Mesodermal cell (in vitro differentiated cells): ENCODE data around the gene RHOF.
"Not testable (repeated sequence)": the region's sequence is repeated elsewhere in the genome, so short reads cannot be mapped to it uniquely, and the experiment has no call there.

Source experiments
- H3K27ac ChIP-seq: 2 replicates; pipeline ENCODE4 v1.7.0; 2013; ENCODE audit warnings: mild to moderate bottlenecking, low read depth, low read length, moderate library complexity; ENCODE audit not compliant: severe bottlenecking
- H3K36me3 ChIP-seq: 2 replicates; pipeline ENCODE4 v1.7.1; 2013; ENCODE audit warnings: mild to moderate bottlenecking, low read length, moderate library complexity; ENCODE audit not compliant: control insufficient read depth, insufficient read depth
- H3K4me1 ChIP-seq: one replicate; pipeline ENCODE4 v1.7.1; 2013; ENCODE audit warnings: mild to moderate bottlenecking, low read length; ENCODE audit not compliant: insufficient read depth, control insufficient read depth, poor library complexity, severe bottlenecking
- H3K4me3 ChIP-seq: 2 replicates; pipeline ENCODE4 v1.7.0; 2013; ENCODE audit warnings: low read length, control low read depth, mild to moderate bottlenecking; ENCODE audit not compliant: insufficient read depth, poor library complexity, severe bottlenecking; ENCODE audit errors: extremely low read depth
- H3K9me3 ChIP-seq: 2 replicates; pipeline ENCODE4 v1.7.1; 2013; ENCODE audit warnings: mild to moderate bottlenecking, low read length, moderate library complexity; ENCODE audit not compliant: control insufficient read depth
- WGBS, 2 experiments: methylation state at CpG; one replicate each; pipeline ENCODE4 v1.1.5; 2013; ENCODE audit warnings: missing lambda C conversion rate in 2 of 2; ENCODE audit not compliant: insufficient coverage in 2 of 2; 5-methylcytosine and 5-hydroxymethylcytosine counted together

Gene RHOF

DNA sequence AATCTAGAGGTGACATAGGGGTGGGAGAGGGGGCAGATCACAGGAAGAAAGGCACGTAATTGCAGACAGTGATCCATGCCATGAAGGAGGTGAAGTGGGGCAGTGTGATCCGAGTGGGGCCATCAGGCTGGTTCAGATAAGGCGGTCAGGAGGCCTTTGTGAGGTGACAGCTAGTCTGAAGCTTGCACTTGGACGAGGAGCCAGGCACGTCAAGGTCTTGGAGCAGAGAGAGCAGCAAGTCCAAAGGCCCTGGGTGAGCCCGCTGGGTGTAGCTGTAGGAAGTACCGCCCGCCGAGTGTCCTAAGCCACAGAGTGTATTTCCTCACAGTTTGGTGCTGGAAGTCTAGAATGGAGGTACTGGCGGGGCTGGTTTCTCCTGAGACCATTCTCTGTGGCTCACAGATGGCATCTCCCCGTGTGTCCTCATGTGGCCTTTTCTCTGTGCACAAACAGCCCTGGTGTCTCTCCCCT, 23.6 kb downstream of the RHOF start:
- no peak overlapping the region for H3K4me3 ChIP-seq
- peaks cover 3% of the 10 kb centered on the region for H3K36me3 ChIP-seq
- no peak overlapping the region for H3K27ac ChIP-seq
- WGBS, 2 experiments, result 90 to 93% methylated on average over 10 to 11 of the region's 11 CpGs
- H3K9me3 ChIP-seq, result no peaks in the 10 kb centered on the region
- peaks cover 22% of the 10 kb centered on the region for H3K4me1 ChIP-seq

DNA sequence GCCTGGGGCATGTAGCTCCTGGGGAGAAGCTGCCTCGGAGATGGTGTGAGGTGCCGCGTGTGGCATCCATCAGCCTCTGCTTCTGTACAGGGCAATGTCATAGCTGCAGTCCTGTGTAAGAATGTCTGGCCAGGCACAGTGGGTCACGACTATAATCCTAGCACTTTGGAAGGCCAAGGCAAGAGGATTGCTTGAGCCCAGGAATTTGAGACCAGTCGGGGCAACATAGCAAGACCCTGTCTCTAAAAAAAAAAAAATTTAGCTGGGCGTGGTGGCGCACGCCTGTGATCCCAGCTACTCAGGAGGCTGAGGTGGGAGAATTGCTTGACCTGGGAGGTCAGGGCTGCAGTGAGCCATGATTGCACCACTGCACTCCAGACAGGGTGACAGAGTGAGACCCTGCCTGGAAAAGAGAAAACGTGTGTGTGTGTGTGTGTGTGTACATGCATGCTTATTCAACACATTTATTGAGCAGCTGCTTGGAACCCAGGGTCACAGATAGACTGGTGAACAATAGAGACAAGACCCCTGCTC, 24.1 kb downstream of the RHOF start:
- Histone ChIP-seq H3K27ac (no peak overlapping the region), H3K36me3 (peaks cover 3% of the 10 kb centered on the region), H3K9me3 (no peaks in the 10 kb centered on the region), H3K4me3 (no peak overlapping the region), H3K4me1 (peaks cover 19% of the 10 kb centered on the region)
- WGBS, 2 experiments, result 94 to 98% methylated on average over 8 to 9 of the region's 9 CpGs

DNA sequence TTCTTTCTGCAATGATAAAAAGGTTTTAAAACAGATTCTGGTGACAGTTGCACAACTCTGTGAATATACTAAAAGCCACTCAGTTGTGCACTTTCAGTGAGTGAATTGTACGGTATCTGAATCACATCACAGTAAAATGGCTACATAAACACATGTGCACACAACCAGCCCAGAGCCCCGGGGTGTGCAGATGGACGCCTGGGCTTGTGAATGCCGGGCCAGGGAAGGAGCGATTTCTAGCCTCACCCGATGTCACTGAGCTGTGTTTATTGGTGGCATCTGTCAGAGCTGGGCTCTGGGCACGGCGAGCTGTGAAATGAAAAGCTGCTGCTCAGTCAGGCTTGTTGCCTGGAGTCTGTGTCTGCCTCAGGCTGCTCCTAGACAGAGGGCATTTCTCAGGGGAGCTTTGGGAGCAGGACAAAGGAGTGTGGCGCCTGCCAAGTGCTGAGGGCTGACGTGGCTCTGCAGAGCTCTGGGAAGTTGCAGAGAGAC, 25.9 kb downstream of the RHOF start:
- 89 to 94% methylated on average over 10 of the region's 10 CpGs for WGBS, 2 experiments
- Histone ChIP-seq H3K36me3 (peaks cover 3% of the 10 kb centered on the region), H3K4me3 (no peak overlapping the region), H3K4me1 (peaks cover 13% of the 10 kb centered on the region), H3K27ac (no peak overlapping the region), H3K9me3 (no peaks in the 10 kb centered on the region)

DNA sequence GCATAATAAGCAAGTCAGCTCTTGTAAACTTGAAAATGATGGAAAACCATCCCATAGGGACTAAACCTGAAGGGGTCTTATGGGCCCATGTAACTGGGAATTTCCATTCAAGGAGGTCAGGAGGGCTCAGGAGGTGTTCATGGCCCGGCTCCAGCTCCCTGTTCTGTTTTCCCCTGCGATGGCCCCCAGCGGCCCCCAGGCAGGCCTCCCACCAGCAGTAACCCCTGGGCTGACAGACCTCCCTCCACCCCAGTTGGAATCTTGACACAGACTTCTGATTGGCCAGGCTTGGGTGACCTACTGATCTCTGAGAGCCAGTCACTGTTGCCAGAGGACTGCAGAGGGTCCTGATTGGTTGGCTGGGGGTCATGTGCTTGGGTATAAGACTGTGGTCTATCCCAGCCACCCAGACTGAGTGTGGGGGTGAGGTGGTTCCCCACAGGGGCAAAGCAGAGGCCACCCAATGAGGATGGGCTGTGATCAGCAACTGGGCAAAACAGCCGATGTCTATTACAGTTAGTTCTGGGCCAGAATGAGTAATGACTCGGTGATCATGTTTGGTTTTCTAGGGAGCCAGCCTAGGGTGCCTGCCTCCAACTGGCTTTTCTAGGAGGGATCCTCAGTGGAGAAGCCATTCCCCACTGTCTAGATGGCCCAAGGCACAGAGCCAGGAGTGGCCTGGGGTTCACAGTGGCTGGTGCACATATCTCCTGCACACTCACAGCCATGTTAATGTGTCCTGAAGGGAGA, 27.0 kb downstream of the RHOF start:
- H3K4me3 ChIP-seq, result no peak overlapping the region
- H3K4me1 ChIP-seq, result peaks cover 23% of the 10 kb centered on the region
- H3K36me3 ChIP-seq, result peaks cover 2% of the 10 kb centered on the region
- H3K27ac ChIP-seq, result no peak overlapping the region
- no peaks in the 10 kb centered on the region for H3K9me3 ChIP-seq
- 93 to 100% methylated on average over 2 to 4 of the region's 5 CpGs for WGBS, 2 experiments

DNA sequence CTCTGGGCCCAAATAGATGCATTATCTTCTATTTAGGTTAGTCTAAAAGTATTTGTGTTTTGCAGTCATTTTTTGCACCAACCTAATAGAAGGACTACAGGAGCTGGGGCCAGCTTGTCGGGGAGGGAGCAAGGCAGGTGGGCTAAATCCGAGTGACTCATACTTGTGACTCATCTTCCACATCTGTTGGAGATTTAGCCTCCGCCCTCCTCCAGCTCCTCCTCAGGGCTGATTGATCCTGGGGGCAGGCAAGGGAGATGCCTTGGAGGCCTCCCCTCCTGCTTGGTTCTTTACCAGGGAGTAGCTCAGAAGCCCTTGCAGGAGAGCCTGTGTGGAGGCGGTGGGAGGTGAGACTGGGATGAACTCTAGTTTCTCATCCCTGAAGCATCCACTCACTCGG, 27.9 kb downstream of the RHOF start:
- H3K4me1 ChIP-seq, result peaks cover 23% of the 10 kb centered on the region
- 59 to 62% methylated on average over 2 to 5 of the region's 5 CpGs for WGBS, 2 experiments
- H3K27ac ChIP-seq, result no peak overlapping the region
- H3K4me3 ChIP-seq, result no peak overlapping the region
- no peaks in the 10 kb centered on the region for H3K36me3 ChIP-seq
- no peaks in the 10 kb centered on the region for H3K9me3 ChIP-seq

DNA sequence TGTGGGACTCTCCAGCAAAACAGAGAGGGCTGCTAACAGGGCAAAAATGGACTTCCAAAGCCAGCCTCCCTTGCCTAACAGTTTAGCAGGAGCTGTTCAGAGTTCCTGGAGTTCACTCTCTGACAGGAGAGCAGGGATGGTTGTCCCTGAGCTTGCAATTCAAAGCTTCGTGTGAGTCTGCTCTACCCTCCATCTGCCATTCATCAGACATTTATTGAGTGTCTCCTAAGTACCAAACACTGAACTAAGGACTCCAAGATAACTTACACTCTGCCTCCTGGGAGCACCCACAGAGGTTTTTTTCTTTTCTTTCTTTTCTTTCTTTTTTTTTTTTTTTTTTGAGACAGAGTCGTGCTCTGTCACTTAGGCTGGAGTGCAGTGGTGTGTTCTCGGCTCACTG, 28.7 kb downstream of the RHOF start:
- Histone ChIP-seq H3K9me3 (no peaks in the 10 kb centered on the region), H3K4me3 (no peak overlapping the region), H3K36me3 (no peaks in the 10 kb centered on the region), H3K27ac (no peak overlapping the region), H3K4me1 (peaks cover 23% of the 10 kb centered on the region)
- 86 to 100% methylated on average over 1 of the region's 3 CpGs for WGBS, 2 experiments

DNA sequence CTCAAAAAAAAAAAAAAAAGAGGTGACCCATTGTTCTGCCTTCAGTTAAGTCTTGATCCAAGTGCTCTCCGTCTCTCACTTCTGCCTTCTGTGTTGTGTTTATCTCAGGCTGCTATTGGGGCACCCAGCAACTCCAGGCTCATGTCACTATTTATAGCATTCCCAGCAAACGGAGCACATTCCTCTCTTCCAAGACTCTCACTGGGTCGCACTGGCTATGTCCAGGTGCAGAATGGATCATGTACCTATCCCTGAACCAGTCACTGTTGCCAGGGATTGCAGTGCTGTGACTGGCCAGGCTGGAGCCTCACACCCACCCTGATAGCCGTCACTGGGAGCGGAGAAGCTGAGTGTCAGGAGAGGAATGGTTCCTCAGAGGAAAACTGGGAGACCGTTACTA, 31.2 kb downstream of the RHOF start:
- H3K9me3 ChIP-seq, result no peaks in the 10 kb centered on the region
- WGBS, 2 experiments, result 82 to 98% methylated on average over 5 of the region's 6 CpGs
- no peak overlapping the region for H3K4me3 ChIP-seq
- H3K4me1 ChIP-seq, result peaks cover 23% of the 10 kb centered on the region
- H3K27ac ChIP-seq, result peak overlapping the region; percentile 45
- no peaks in the 10 kb centered on the region for H3K36me3 ChIP-seq

DNA sequence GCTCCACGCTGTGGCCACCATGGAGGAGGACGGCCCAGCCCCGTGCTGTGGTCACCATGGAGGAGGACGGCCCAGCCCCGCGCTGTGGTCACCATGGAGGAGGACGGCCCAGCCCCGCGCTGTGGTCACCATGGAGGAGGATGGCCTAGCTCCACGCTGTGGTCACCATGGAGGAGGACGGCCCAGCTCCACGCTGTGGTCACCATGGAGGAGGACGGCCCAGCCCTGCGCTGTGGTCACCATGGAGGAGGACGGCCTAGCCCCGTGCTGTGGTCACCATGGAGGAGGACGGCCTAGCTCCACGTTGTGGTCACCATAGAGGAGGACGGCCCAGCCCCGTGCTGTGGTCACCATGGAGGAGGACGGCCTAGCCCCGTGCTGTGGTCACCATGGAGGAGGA, 35.0 kb downstream of the RHOF start:
- 96 to 98% methylated on average over 5 to 6 of the region's 22 CpGs for WGBS, 2 experiments
- H3K9me3 ChIP-seq, H3K27ac ChIP-seq, H3K4me3 ChIP-seq: not testable (repeated sequence)
- H3K36me3 ChIP-seq, result peaks cover 12% of the 10 kb centered on the region
- H3K4me1 ChIP-seq, result peaks cover 10% of the 10 kb centered on the region

DNA sequence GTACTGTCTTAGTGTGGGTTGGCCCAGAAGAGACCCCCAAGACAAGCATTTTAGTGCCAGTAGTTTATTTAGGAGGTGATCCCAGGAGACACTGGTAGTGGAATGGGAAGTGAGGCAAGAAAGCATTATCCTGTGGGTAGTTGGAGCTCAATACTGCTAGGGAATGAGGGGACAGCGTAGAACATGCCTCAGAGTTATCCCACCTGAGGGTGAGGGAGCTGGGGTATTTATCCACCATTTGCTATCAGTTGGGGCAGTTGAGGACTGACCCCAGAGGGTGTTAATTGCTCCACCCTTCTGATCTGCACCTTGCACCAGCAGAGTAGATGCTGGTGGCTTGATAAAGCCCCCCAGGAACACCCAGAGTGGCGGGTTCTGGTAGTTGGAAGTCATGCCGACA, 37.9 kb downstream of the RHOF start:
- Histone ChIP-seq H3K4me1 (no peaks in the 10 kb centered on the region), H3K36me3 (peaks cover 25% of the 10 kb centered on the region), H3K9me3 (no peaks in the 10 kb centered on the region), H3K27ac (no peak overlapping the region), H3K4me3 (no peak overlapping the region)
- WGBS, 2 experiments, result 83 to 100% methylated on average over 1 to 2 of the region's 3 CpGs

DNA sequence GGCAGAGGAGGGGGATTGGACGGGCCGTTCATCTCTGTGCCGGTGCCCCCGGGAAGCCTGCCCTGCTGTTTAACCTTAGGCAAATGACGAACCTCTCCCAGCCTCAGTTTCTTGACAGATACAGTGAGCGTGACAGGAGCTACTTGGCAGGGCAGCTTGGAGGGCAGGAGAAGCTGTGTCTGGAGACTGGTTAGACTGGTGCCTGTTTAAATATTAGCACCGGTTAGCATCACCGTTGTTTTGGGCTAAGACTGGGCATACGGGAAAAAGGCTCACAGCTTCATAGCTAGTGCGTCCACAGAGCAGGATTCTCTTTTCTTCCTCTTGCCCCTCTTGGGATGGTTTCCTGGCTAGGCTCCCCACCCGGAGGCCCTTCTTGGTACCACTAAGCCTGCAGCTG, 38.7 kb downstream of the RHOF start:
- no peaks in the 10 kb centered on the region for H3K4me1 ChIP-seq
- WGBS, 2 experiments, result 97 to 99% methylated on average over 9 to 10 of the region's 11 CpGs
- H3K27ac ChIP-seq, result no peak overlapping the region
- H3K36me3 ChIP-seq, result peaks cover 31% of the 10 kb centered on the region
- no peaks in the 10 kb centered on the region for H3K9me3 ChIP-seq
- no peak overlapping the region for H3K4me3 ChIP-seq

DNA sequence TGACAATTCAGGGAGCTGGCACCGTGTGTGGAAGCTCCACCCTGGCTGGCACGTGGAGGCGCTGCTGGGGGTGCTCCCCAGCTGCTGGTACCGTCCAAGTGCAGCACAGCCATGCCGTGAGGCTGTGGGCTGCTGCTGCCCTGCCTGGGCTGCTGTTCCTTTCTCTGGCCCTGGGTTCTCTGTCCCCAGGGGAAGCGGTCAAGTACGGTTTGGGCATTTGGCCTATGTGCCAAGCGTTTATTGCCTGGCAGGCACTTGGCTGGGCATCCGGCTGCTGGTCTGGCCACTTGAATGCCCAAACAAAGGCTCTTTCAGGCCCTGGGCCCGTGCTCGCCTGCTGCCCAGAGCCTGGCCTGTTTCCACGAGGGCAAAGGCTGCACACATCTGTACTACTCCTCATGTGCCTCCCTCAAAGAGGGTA, 39.6 kb downstream of the RHOF start:
- Histone ChIP-seq H3K36me3 (peaks cover 31% of the 10 kb centered on the region), H3K27ac (no peak overlapping the region), H3K4me1 (peaks cover 4% of the 10 kb centered on the region), H3K4me3 (no peak overlapping the region), H3K9me3 (no peaks in the 10 kb centered on the region)
- WGBS, 2 experiments, result 92 to 95% methylated on average over 11 to 12 of the region's 12 CpGs
